ENCODE data around the gene NAGLU. TPM values are rescaled to one million over a fixed set of nuclear protein-coding genes. Genes with fewer than 3 reads are reported as not detected.

The NAGLU gene
- total RNA-seq, 1 donor from 2014 or later = 39.1 TPM

GRCh38 chr17:42512246-42512645, 23.8 kb upstream of the NAGLU start:
- H3K4me3 ChIP-seq = no peak overlapping the region

DNA sequence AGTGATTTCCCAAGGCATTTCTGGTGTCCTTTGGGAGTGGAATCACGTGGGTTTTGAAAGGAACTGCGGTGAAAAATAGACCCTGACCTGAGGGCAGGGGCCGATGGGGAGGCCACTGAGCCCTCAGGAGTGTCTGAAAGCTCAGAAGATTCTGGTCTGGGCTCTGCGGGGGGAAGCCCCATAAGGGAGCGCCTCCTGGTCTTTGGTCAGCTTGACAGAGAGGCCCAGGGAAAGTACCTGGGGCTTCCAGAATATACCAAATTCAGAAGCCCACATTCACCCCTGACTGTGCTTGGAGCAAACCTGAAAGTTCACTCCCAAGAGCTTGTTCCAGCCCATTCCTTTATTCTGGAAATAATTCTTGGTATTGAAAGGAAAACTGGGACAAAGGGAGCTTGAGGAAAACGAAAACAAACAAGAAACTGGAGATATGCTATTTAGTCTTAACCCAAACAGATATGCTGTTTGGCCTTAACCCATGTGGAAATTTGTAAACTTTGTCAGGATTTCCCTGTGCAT, 23.2 kb upstream of the NAGLU start:
- Histone ChIP-seq H3K27ac (peak overlapping the region; percentile 57), H3K9me3 (no peaks in the 10 kb centered on the region), H3K4me3 (no peak overlapping the region), H3K36me3 (peaks cover 61% of the 10 kb centered on the region), H3K4me1 (peaks cover 40% of the 10 kb centered on the region), H3K27me3 (ENCODE audit: low read depth) (no peaks in the 10 kb centered on the region)
- no peak for DNase-seq
- no peak for ATAC-seq
- intact Hi-C loops (cut with DNase I) = loop anchor here (10.0 kb wide), 1 partner anchor 198 kb away; no protein-coding TSS in a partner anchor
- TF ChIP-seq CTCF (IDR thresholded peaks at IDR 0.05) = no peak

More at GRCh38 chr17:42512246-42512645, 23.8 kb upstream of the NAGLU start:
- H3K9me3 ChIP-seq = no peaks in the 10 kb centered on the region
- no peak for TF ChIP-seq CTCF (IDR thresholded peaks at IDR 0.05)
- no peak for ATAC-seq
- H3K27me3 ChIP-seq (ENCODE audit: low read depth) = no peaks in the 10 kb centered on the region
- H3K27ac ChIP-seq = peak overlapping the region; percentile 57
- DNase-seq = no peak
- intact Hi-C loops (cut with DNase I) = loop anchor here (10.0 kb wide), 1 partner anchor 197 kb away; no protein-coding TSS in a partner anchor
- H3K36me3 ChIP-seq = peaks cover 66% of the 10 kb centered on the region
- peaks cover 35% of the 10 kb centered on the region for H3K4me1 ChIP-seq

- Histone ChIP-seq H3K4me1 (peaks cover 49% of the 10 kb centered on the region), H3K27ac (peak overlapping the region; percentile 57), H3K9me3 (no peaks in the 10 kb centered on the region), H3K27me3 (ENCODE audit: low read depth) (no peaks in the 10 kb centered on the region), H3K36me3 (peaks cover 52% of the 10 kb centered on the region), H3K4me3 (no peak overlapping the region)
- intact Hi-C loops (cut with DNase I) = loop anchor here (10.0 kb wide), 1 partner anchor 199 kb away; no protein-coding TSS in a partner anchor
- no peak for TF ChIP-seq CTCF (IDR thresholded peaks at IDR 0.05)
- ATAC-seq (no peak), DNase-seq (no peak)
Measured at GRCh38 chr17:42513686-42514085, 22.4 kb upstream of the NAGLU start.

- no peak for TF ChIP-seq CTCF (IDR thresholded peaks at IDR 0.05)
- no peak for ATAC-seq
- H3K4me1 ChIP-seq = peaks cover 53% of the 10 kb centered on the region
- H3K9me3 ChIP-seq = no peaks in the 10 kb centered on the region
- H3K4me3 ChIP-seq = no peak overlapping the region
- no peak overlapping the region for H3K27ac ChIP-seq
- peaks cover 46% of the 10 kb centered on the region for H3K36me3 ChIP-seq
- no peaks in the 10 kb centered on the region for H3K27me3 ChIP-seq (ENCODE audit: low read depth)
- intact Hi-C loops (cut with DNase I) = loop anchor here (10.0 kb wide), 1 partner anchor 199 kb away; no protein-coding TSS in a partner anchor
- no peak for DNase-seq
Measured at GRCh38 chr17:42514279-42514678, 21.8 kb upstream of the NAGLU start.

DNA sequence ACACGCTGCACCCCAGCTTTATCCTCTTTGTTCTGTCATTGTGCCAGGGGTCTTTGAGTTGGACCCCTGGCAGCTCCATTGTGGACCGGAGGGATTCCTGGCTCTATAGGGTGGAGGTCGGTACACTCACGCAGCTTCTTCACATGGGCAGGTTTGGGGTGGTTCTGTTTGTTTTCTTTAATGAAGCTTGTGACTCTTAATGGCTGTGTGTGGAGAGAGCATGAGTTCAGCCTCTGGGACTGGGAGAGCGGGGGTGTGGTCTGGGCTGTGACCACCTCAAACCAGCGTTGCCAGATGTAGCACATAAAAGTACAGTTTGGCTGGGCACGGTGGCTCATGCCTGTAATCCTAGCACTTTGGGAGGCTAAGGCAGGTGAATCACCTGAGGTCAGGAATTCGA, 21.2 kb upstream of the NAGLU start:
- no peak for TF ChIP-seq CTCF (IDR thresholded peaks at IDR 0.05)
- Histone ChIP-seq H3K9me3 (no peaks in the 10 kb centered on the region), H3K27me3 (ENCODE audit: low read depth) (no peaks in the 10 kb centered on the region), H3K36me3 (peaks cover 40% of the 10 kb centered on the region), H3K4me1 (peaks cover 55% of the 10 kb centered on the region), H3K4me3 (no peak overlapping the region), H3K27ac (no peak overlapping the region)
- DNase-seq = no peak
- no peak for ATAC-seq
- intact Hi-C loops (cut with DNase I) = loop anchor here (10.0 kb wide), 1 partner anchor 200 kb away; no protein-coding TSS in a partner anchor

Data from lower lobe of right lung (tissue), 2 donors.